Measurements from ENCODE around the gene PORCN. TPM values are rescaled to one million over a fixed set of nuclear protein-coding genes. Genes with fewer than 3 reads are reported as not detected.
A peak's percentile ranks its signal among the peaks of the same experiment; 100 is the strongest.

Gene PORCN
- polyA plus RNA-seq, 1 experiment, result 8.4 TPM

GRCh38 chrX:48475296-48475695 is 33.5 kb upstream of the PORCN start:
- TF ChIP-seq CTCF (IDR thresholded peaks at IDR 0.05; ENCODE audit: low read depth, low read length), result no peak
- Histone ChIP-seq H3K27me3 (ENCODE audit: control insufficient read depth, insufficient read depth, low read length) (no peaks in the 10 kb centered on the region), H3K9me3 (ENCODE audit: control insufficient read depth, insufficient read depth, low read length) (no peaks in the 10 kb centered on the region), H3K27ac (ENCODE audit: low read depth, low read length) (peak overlapping the region; percentile 77), H3K4me3 (ENCODE audit: low read depth, low read length) (peak overlapping the region; percentile 81)
- ChIA-PET CTCF (interaction anchor here (0.6 kb wide), 1 partner anchor 18 kb away, joined by 3 read pairs; no protein-coding TSS in a partner anchor), POLR2A (interaction anchor here (0.7 kb wide), 1 partner anchor 8 kb away, joined by 3 read pairs; no protein-coding TSS in a partner anchor)
- no peak for DNase-seq (ENCODE audit: low read depth, low spot score)

- peak; percentile 82 for DNase-seq (ENCODE audit: low read depth, low spot score)
- Histone ChIP-seq H3K27me3 (ENCODE audit: control insufficient read depth, insufficient read depth, low read length) (no peaks in the 10 kb centered on the region), H3K9me3 (ENCODE audit: control insufficient read depth, insufficient read depth, low read length) (no peaks in the 10 kb centered on the region), H3K4me3 (ENCODE audit: low read depth, low read length) (peak within 1 kb of the TSS; percentile 81), H3K27ac (ENCODE audit: low read depth, low read length) (peak within 1 kb of the TSS; percentile 77)
- ChIA-PET CTCF (no interaction called here), POLR2A (interaction anchor here (0.7 kb wide), 1 partner anchor 9 kb away, joined by 3 read pairs; no protein-coding TSS in a partner anchor)
- TF ChIP-seq CTCF (IDR thresholded peaks at IDR 0.05; ENCODE audit: low read depth, low read length), result no peak
Measured at GRCh38 chrX:48475774-48476577, 32.8 kb upstream of the PORCN start, which contains the start of gene FTSJ1. Gene FTSJ1, plus strand, starts transcription at chrX:48476199. Its CDS starts 1,849 bp downstream, at chrX:48478048.

- Histone ChIP-seq H3K27me3 (ENCODE audit: control insufficient read depth, insufficient read depth, low read length) (no peaks in the 10 kb centered on the region), H3K27ac (ENCODE audit: low read depth, low read length) (no peak overlapping the region), H3K9me3 (ENCODE audit: control insufficient read depth, insufficient read depth, low read length) (no peaks in the 10 kb centered on the region), H3K4me3 (ENCODE audit: low read depth, low read length) (peak overlapping the region; percentile 81)
- no peak for TF ChIP-seq CTCF (IDR thresholded peaks at IDR 0.05; ENCODE audit: low read depth, low read length)
- ChIA-PET CTCF (no interaction called here), POLR2A (no interaction called here)
- no peak for DNase-seq (ENCODE audit: low read depth, low spot score)
Measured at GRCh38 chrX:48476919-48477318, 31.9 kb upstream of the PORCN start.

GRCh38 chrX:48477960-48478755 is 30.6 kb upstream of the PORCN start:
- no peak for TF ChIP-seq CTCF (IDR thresholded peaks at IDR 0.05; ENCODE audit: low read depth, low read length)
- Histone ChIP-seq H3K4me3 (ENCODE audit: low read depth, low read length) (no peak overlapping the region), H3K27me3 (ENCODE audit: control insufficient read depth, insufficient read depth, low read length) (no peaks in the 10 kb centered on the region), H3K9me3 (ENCODE audit: control insufficient read depth, insufficient read depth, low read length) (no peaks in the 10 kb centered on the region), H3K27ac (ENCODE audit: low read depth, low read length) (no peak overlapping the region)
- CTCF ChIA-PET, result no interaction called here
- POLR2A ChIA-PET, result no interaction called here
- no peak for DNase-seq (ENCODE audit: low read depth, low spot score)

- Histone ChIP-seq H3K9me3 (ENCODE audit: control insufficient read depth, insufficient read depth, low read length) (no peaks in the 10 kb centered on the region), H3K4me3 (ENCODE audit: low read depth, low read length) (no peak overlapping the region), H3K27me3 (ENCODE audit: control insufficient read depth, insufficient read depth, low read length) (no peaks in the 10 kb centered on the region), H3K27ac (ENCODE audit: low read depth, low read length) (no peak overlapping the region)
- ChIA-PET CTCF (no interaction called here), POLR2A (no interaction called here)
- DNase-seq (ENCODE audit: low read depth, low spot score), result no peak
- TF ChIP-seq CTCF (IDR thresholded peaks at IDR 0.05; ENCODE audit: low read depth, low read length), result no peak
Measured at GRCh38 chrX:48478806-48479205, 30.0 kb upstream of the PORCN start.
